ENCODE results near the gene GPC6.

The GPC6 gene

GRCh38 chr13:94031609-94032008, 805.0 kb downstream of the GPC6 start:
- DNase-seq (ENCODE audit: low read depth in 2 of 2) = no peak

GRCh38 chr13:94033098-94033497, 806.5 kb downstream of the GPC6 start:
- no peak for DNase-seq (ENCODE audit: low read depth in 2 of 2)

GRCh38 chr13:94033830-94034642, 807.4 kb downstream of the GPC6 start:
- DNase-seq (ENCODE audit: low read depth in 2 of 2) = no peak

GRCh38 chr13:94050039-94050438, 823.4 kb downstream of the GPC6 start:
- no peak for DNase-seq (ENCODE audit: low read depth in 2 of 2)

GRCh38 chr13:94050686-94051085, 824.1 kb downstream of the GPC6 start:
- DNase-seq (ENCODE audit: low read depth in 2 of 2) = no peak

- no peak for DNase-seq (ENCODE audit: low read depth in 2 of 2)
Measured at GRCh38 chr13:94053986-94054593, 827.5 kb downstream of the GPC6 start.

GRCh38 chr13:94056362-94056990, 829.9 kb downstream of the GPC6 start:
- DNase-seq (ENCODE audit: low read depth in 2 of 2) = no peak

GRCh38 chr13:94057618-94058186, 831.1 kb downstream of the GPC6 start:
- no peak for DNase-seq (ENCODE audit: low read depth in 2 of 2)

- DNase-seq (ENCODE audit: low read depth in 2 of 2) = no peak
Measured at GRCh38 chr13:94058821-94059360, 832.3 kb downstream of the GPC6 start.

- DNase-seq (ENCODE audit: low read depth in 2 of 2) = peak in 1 of 2 experiments; percentile 51
Measured at GRCh38 chr13:94061301-94061700, 834.7 kb downstream of the GPC6 start.

GRCh38 chr13:94063096-94063495, 836.5 kb downstream of the GPC6 start:
- peak; percentile 58 to 71 for DNase-seq (ENCODE audit: low read depth in 2 of 2)

GRCh38 chr13:94063848-94064247, 837.2 kb downstream of the GPC6 start:
- DNase-seq (ENCODE audit: low read depth in 2 of 2) = no peak

- DNase-seq (ENCODE audit: low read depth in 2 of 2) = no peak
Measured at GRCh38 chr13:94065741-94066140, 839.1 kb downstream of the GPC6 start.

GRCh38 chr13:94073007-94073744, 846.6 kb downstream of the GPC6 start:
- DNase-seq (ENCODE audit: low read depth in 2 of 2) = peak; percentile 88 to 90

GRCh38 chr13:94079876-94080275, 853.3 kb downstream of the GPC6 start:
- peak; percentile 78 to 83 for DNase-seq (ENCODE audit: low read depth in 2 of 2)

GRCh38 chr13:94080527-94080926, 853.9 kb downstream of the GPC6 start:
- DNase-seq (ENCODE audit: low read depth in 2 of 2) = no peak

GRCh38 chr13:94087100-94087499, 860.5 kb downstream of the GPC6 start:
- DNase-seq (ENCODE audit: low read depth in 2 of 2) = no peak

- DNase-seq (ENCODE audit: low read depth in 2 of 2) = no peak
Measured at GRCh38 chr13:94088742-94089141, 862.1 kb downstream of the GPC6 start.

- no peak for DNase-seq (ENCODE audit: low read depth in 2 of 2)
Measured at GRCh38 chr13:94090773-94091480, 864.3 kb downstream of the GPC6 start.

GRCh38 chr13:94093652-94094315, 867.2 kb downstream of the GPC6 start:
- peak; percentile 84 to 85 for DNase-seq (ENCODE audit: low read depth in 2 of 2)

Data from fibroblast of skin of left quadriceps (primary cell).